WTC11 (cell line): Measurements from ENCODE around the gene ETS2. TPM values are rescaled to one million over a fixed set of nuclear protein-coding genes. Genes with fewer than 3 reads are reported as not detected.

ENCODE experiments used
- ATAC-seq: fragments of 200-7000 bp; cut with Tn5 transposase; 2 replicates; pipeline ENCODE4 v1.10.0; 2021; ENCODE audit warnings: mild to moderate bottlenecking, moderate library complexity
- CTCF ChIA-PET: fragments of 300-600 bp; sonication (Branson Sonifier 250); formaldehyde crosslinking; loops from one replicate; lab custom pipeline; 2021; ENCODE audit warnings: antibody characterized with exemption; lab: Charles Lee
- POLR2A ChIA-PET: fragments of 350-600 bp; sonication (Branson Sonifier 250); formaldehyde crosslinking; loops from one replicate; lab custom pipeline; 2021; ENCODE audit warnings: antibody characterized with exemption; lab: Charles Lee
- DNase-seq: peaks from one replicate; pipeline ENCODE4 v3.0.0; 2021; ENCODE audit warnings: low spot score
- H3K27ac Mint-ChIP-seq: 2 replicates; pipeline ENCODE4 v1.8.0; 2021; ENCODE audit warnings: mixed read lengths
- H3K27me3 Mint-ChIP-seq: 2 replicates; pipeline ENCODE4 v1.8.0; 2021; ENCODE audit warnings: low read depth, mild to moderate bottlenecking, moderate library complexity, mixed read lengths
- H3K36me3 Mint-ChIP-seq: 2 replicates; pipeline ENCODE4 v1.8.0; 2021; ENCODE audit warnings: mixed read lengths
- H3K4me1 Mint-ChIP-seq: 2 replicates; pipeline ENCODE4 v1.8.0; 2022; ENCODE audit warnings: mixed read lengths
- H3K4me3 Mint-ChIP-seq: 2 replicates; pipeline ENCODE4 v1.8.0; 2021; ENCODE audit warnings: mild to moderate bottlenecking, moderate library complexity, mixed read lengths
- H3K9me3 Mint-ChIP-seq: 2 replicates; pipeline ENCODE4 v1.8.0; 2021; ENCODE audit warnings: mixed read lengths
- ATF1 ChIP-seq: sonication (generic); formaldehyde crosslinking; IDR thresholded peaks from 2 replicates; pipeline ENCODE4 v1.8.1; 2023; ENCODE audit warnings: mild to moderate bottlenecking, moderate library complexity, missing genetic modification reagents
- CREB1 ChIP-seq: sonication (generic); formaldehyde crosslinking; IDR thresholded peaks from 2 replicates; pipeline ENCODE4 v1.8.0; 2023; ENCODE audit warnings: mild to moderate bottlenecking, missing genetic modification reagents
- GABPB1 ChIP-seq: sonication (generic); formaldehyde crosslinking; IDR thresholded peaks from 2 replicates; pipeline ENCODE4 v1.8.1; 2023; ENCODE audit warnings: mild to moderate bottlenecking, missing genetic modification reagents
- HMGA2 ChIP-seq: fragments of 250-450 bp; sonication (Bioruptor Pico); IDR thresholded peaks from 2 replicates; pipeline ENCODE4 v1.4.0; 2021; ENCODE audit warnings: mild to moderate bottlenecking, moderate library complexity
- OVOL2 ChIP-seq: fragments of 250-450 bp; sonication (Bioruptor Pico); IDR thresholded peaks from 2 replicates; pipeline ENCODE4 v1.9.0; 2021; ENCODE audit warnings: mild to moderate bottlenecking, borderline replicate concordance
- RELA ChIP-seq: sonication (generic); formaldehyde crosslinking; IDR thresholded peaks from 2 replicates; pipeline ENCODE4 v1.8.1; 2022; ENCODE audit warnings: missing genetic modification reagents, mild to moderate bottlenecking, borderline replicate concordance
- SMAD3 ChIP-seq: sonication (generic); formaldehyde crosslinking; IDR thresholded peaks from 2 replicates; pipeline ENCODE4 v1.8.0; 2022; ENCODE audit warnings: missing genetic modification reagents, mild to moderate bottlenecking, borderline replicate concordance
- TP53 ChIP-seq: sonication (generic); formaldehyde crosslinking; IDR thresholded peaks from 2 replicates; pipeline ENCODE4 v1.8.1; 2023; ENCODE audit warnings: mild to moderate bottlenecking, missing genetic modification reagents
- ZBTB21 ChIP-seq: sonication (generic); formaldehyde crosslinking; IDR thresholded peaks from 2 replicates; pipeline ENCODE4 v1.8.1; 2023; ENCODE audit warnings: mild to moderate bottlenecking, missing genetic modification reagents, borderline replicate concordance
- ZNF232 ChIP-seq: sonication (generic); formaldehyde crosslinking; IDR thresholded peaks from 2 replicates; pipeline ENCODE4 v1.8.0; 2022; ENCODE audit warnings: mild to moderate bottlenecking, missing genetic modification reagents
- ZNF263 ChIP-seq: sonication (generic); formaldehyde crosslinking; IDR thresholded peaks from 2 replicates; pipeline ENCODE4 v1.8.1; 2022; ENCODE audit warnings: low read depth, mild to moderate bottlenecking, moderate library complexity, missing genetic modification reagents
- ZNF317 ChIP-seq: sonication (generic); formaldehyde crosslinking; IDR thresholded peaks from 2 replicates; pipeline ENCODE4 v1.8.1; 2023; ENCODE audit warnings: low read depth, mild to moderate bottlenecking, moderate library complexity, missing genetic modification reagents, borderline replicate concordance
- ZNF416 ChIP-seq: fragments of 250-450 bp; sonication (Bioruptor Pico); IDR thresholded peaks from 2 replicates; pipeline ENCODE4 v1.9.0; 2021; ENCODE audit warnings: mild to moderate bottlenecking, inconsistent platforms
- total RNA-seq: library from RNA; stranded (reverse); gene quantifications from 3 replicates; pipeline ENCODE4 v1.2.3, GENCODE V29; 2021
- TF ChIP-seq, protein P1 (sequence below): fragments of 200-600 bp; IDR thresholded peaks from 2 replicates; pipeline ENCODE4 v1.8.0; 2022; ENCODE audit warnings: antibody characterized with exemption
- TF ChIP-seq, protein P2 (sequence below): sonication (generic); formaldehyde crosslinking; IDR thresholded peaks from 2 replicates; pipeline ENCODE4 v1.8.0; 2023; ENCODE audit warnings: missing genetic modification reagents, mild to moderate bottlenecking, borderline replicate concordance
- TF ChIP-seq, protein P3 (sequence below): fragments of 250-450 bp; sonication (Bioruptor Pico); IDR thresholded peaks from 2 replicates; pipeline ENCODE4 v2.1.2; 2022; ENCODE audit warnings: mild to moderate bottlenecking, moderate library complexity
- TF ChIP-seq, protein P4 (sequence below): sonication (generic); formaldehyde crosslinking; IDR thresholded peaks from 2 replicates; pipeline ENCODE4 v1.8.1; 2022; ENCODE audit warnings: low read depth, mild to moderate bottlenecking, moderate library complexity, missing genetic modification reagents, borderline replicate concordance
- TF ChIP-seq, protein P5 (sequence below): sonication (generic); formaldehyde crosslinking; IDR thresholded peaks from 2 replicates; pipeline ENCODE4 v1.8.0; 2022; ENCODE audit warnings: mild to moderate bottlenecking, missing genetic modification reagents
- TF ChIP-seq, protein P6 (sequence below): fragments of 250-450 bp; sonication (Bioruptor Pico); IDR thresholded peaks from 2 replicates; pipeline ENCODE4 v1.9.0; 2021; ENCODE audit warnings: moderate library complexity, mild to moderate bottlenecking, inconsistent platforms, borderline replicate concordance

The ETS2 gene
- total RNA-seq, 1 experiment from 2014 or later, result 56.4 TPM

DNA sequence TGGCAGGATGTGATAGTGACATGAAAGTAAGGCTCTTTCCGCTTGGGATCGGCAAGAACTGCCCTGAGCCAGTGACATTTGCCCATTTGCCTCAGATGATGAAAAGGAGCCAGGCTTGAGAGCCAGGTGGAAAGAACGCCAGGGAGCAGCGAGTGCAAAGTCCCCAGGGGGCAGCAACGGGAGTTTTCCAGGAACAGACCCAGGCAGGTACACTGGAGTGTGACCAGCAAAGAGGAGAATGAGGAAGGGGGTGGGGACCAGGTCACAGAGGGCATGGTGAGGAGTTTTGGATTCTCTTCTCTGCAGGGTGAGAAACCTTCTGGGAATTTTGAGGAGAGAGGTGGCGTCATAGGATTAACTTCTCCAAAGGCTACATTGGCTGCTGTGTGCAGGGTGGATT is 10.8 kb upstream of the ETS2 start:
- Mint-ChIP-seq H3K9me3 (no peaks in the 10 kb centered on the region), H3K4me1 (peaks cover 9% of the 10 kb centered on the region), H3K36me3 (no peaks in the 10 kb centered on the region), H3K4me3 (no peak overlapping the region), H3K27me3 (no peaks in the 10 kb centered on the region; the same call in none of the 2 replicates), H3K27ac (no peak overlapping the region)
- ATAC-seq (no peak), DNase-seq (no peak)
- POLR2A ChIA-PET, result no interaction called here
- CTCF ChIA-PET, result interaction anchor here (2.0 kb wide), 1 partner anchor 343 kb away, joined by 8 read pairs; no protein-coding TSS in a partner anchor
- TF ChIP-seq, protein P1, sequence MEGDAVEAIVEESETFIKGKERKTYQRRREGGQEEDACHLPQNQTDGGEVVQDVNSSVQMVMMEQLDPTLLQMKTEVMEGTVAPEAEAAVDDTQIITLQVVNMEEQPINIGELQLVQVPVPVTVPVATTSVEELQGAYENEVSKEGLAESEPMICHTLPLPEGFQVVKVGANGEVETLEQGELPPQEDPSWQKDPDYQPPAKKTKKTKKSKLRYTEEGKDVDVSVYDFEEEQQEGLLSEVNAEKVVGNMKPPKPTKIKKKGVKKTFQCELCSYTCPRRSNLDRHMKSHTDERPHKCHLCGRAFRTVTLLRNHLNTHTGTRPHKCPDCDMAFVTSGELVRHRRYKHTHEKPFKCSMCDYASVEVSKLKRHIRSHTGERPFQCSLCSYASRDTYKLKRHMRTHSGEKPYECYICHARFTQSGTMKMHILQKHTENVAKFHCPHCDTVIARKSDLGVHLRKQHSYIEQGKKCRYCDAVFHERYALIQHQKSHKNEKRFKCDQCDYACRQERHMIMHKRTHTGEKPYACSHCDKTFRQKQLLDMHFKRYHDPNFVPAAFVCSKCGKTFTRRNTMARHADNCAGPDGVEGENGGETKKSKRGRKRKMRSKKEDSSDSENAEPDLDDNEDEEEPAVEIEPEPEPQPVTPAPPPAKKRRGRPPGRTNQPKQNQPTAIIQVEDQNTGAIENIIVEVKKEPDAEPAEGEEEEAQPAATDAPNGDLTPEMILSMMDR, result no peak
- TF ChIP-seq, protein P2, sequence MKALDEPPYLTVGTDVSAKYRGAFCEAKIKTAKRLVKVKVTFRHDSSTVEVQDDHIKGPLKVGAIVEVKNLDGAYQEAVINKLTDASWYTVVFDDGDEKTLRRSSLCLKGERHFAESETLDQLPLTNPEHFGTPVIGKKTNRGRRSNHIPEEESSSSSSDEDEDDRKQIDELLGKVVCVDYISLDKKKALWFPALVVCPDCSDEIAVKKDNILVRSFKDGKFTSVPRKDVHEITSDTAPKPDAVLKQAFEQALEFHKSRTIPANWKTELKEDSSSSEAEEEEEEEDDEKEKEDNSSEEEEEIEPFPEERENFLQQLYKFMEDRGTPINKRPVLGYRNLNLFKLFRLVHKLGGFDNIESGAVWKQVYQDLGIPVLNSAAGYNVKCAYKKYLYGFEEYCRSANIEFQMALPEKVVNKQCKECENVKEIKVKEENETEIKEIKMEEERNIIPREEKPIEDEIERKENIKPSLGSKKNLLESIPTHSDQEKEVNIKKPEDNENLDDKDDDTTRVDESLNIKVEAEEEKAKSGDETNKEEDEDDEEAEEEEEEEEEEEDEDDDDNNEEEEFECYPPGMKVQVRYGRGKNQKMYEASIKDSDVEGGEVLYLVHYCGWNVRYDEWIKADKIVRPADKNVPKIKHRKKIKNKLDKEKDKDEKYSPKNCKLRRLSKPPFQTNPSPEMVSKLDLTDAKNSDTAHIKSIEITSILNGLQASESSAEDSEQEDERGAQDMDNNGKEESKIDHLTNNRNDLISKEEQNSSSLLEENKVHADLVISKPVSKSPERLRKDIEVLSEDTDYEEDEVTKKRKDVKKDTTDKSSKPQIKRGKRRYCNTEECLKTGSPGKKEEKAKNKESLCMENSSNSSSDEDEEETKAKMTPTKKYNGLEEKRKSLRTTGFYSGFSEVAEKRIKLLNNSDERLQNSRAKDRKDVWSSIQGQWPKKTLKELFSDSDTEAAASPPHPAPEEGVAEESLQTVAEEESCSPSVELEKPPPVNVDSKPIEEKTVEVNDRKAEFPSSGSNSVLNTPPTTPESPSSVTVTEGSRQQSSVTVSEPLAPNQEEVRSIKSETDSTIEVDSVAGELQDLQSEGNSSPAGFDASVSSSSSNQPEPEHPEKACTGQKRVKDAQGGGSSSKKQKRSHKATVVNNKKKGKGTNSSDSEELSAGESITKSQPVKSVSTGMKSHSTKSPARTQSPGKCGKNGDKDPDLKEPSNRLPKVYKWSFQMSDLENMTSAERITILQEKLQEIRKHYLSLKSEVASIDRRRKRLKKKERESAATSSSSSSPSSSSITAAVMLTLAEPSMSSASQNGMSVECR (CRISPR knock-in tag), result no peak
- TF ChIP-seq GABPB1 (CRISPR knock-in tag), result no peak

DNA sequence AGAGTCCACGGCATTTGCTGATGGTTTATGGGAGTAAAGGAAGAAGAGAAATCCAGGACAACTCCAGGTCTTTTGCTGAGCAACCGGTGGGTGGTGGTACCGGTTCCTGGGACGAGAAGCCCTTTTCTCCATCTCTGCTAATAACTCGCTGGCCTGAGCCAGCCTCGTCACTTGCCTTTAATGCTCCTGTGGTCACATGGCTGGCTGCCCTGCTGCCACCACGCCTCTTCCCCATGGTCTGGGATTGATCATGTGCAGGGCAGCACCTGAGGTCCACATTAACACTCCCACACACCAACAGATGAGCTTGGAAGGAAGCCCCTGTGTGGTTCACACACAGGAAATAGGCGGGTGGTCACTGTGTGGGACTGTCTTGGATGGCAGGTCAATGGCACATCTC is 10.3 kb upstream of the ETS2 start:
- H3K27ac Mint-ChIP-seq, result no peak overlapping the region
- ChIA-PET CTCF (interaction anchor here (2.0 kb wide), 1 partner anchor 342 kb away, joined by 8 read pairs; no protein-coding TSS in a partner anchor), POLR2A (interaction anchor here (0.6 kb wide), 1 partner anchor 325 kb away, joined by 7 read pairs; no protein-coding TSS in a partner anchor)

DNA sequence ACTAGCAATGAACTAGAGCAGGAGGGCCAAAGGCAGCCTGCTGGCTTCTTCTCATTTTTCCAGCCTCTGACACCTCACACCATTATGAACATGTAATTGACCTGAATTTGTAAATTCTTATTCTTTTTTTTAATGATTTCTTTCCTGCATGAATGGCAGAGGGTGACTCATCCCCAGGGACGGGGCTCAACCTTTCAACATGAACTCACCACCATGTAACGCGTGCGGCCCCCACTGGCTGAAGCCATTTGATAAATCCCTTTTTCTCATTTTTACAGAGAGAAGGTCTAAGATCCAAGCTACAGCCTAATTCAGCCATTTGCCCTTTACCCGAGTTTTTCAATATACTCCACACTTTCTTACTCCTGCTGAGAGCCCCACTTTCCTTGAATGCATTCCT is 9.3 kb upstream of the ETS2 start:
- POLR2A ChIA-PET, result no interaction called here
- H3K9me3 Mint-ChIP-seq, result no peaks in the 10 kb centered on the region
- no peaks in the 10 kb centered on the region for H3K36me3 Mint-ChIP-seq
- ATAC-seq (no peak; the same call in 1 of the 2 replicates), DNase-seq (no peak)
- CTCF ChIA-PET, result interaction anchor here (1.2 to 2.0 kb wide), 2 partner anchors 9 to 341 kb away, joined by 7 to 8 read pairs; no protein-coding TSS in a partner anchor
- no peaks in the 10 kb centered on the region; the same call in none of the 2 replicates for H3K27me3 Mint-ChIP-seq
- no peak overlapping the region for H3K27ac Mint-ChIP-seq
- H3K4me3 Mint-ChIP-seq, result no peak overlapping the region
- peaks cover 9% of the 10 kb centered on the region for H3K4me1 Mint-ChIP-seq
- TF ChIP-seq SMAD3 (no peak), HMGA2 (CRISPR knock-in tag) (no peak), TP53 (CRISPR knock-in tag) (no peak), ZNF416 (no peak), CREB1 (CRISPR knock-in tag) (no peak), ZNF232 (CRISPR knock-in tag) (no peak)
- TF ChIP-seq, protein P3, sequence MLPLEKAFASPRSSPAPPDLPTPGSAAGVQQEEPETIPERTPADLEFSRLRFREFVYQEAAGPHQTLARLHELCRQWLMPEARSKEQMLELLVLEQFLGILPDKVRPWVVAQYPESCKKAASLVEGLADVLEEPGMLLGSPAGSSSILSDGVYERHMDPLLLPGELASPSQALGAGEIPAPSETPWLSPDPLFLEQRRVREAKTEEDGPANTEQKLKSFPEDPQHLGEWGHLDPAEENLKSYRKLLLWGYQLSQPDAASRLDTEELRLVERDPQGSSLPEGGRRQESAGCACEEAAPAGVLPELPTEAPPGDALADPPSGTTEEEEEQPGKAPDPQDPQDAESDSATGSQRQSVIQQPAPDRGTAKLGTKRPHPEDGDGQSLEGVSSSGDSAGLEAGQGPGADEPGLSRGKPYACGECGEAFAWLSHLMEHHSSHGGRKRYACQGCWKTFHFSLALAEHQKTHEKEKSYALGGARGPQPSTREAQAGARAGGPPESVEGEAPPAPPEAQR (CRISPR knock-in tag), result no peak
- TF ChIP-seq, protein P4, sequence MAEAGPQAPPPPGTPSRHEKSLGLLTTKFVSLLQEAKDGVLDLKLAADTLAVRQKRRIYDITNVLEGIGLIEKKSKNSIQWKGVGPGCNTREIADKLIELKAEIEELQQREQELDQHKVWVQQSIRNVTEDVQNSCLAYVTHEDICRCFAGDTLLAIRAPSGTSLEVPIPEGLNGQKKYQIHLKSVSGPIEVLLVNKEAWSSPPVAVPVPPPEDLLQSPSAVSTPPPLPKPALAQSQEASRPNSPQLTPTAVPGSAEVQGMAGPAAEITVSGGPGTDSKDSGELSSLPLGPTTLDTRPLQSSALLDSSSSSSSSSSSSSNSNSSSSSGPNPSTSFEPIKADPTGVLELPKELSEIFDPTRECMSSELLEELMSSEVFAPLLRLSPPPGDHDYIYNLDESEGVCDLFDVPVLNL (CRISPR knock-in tag), result no peak
- TF ChIP-seq, protein P5, sequence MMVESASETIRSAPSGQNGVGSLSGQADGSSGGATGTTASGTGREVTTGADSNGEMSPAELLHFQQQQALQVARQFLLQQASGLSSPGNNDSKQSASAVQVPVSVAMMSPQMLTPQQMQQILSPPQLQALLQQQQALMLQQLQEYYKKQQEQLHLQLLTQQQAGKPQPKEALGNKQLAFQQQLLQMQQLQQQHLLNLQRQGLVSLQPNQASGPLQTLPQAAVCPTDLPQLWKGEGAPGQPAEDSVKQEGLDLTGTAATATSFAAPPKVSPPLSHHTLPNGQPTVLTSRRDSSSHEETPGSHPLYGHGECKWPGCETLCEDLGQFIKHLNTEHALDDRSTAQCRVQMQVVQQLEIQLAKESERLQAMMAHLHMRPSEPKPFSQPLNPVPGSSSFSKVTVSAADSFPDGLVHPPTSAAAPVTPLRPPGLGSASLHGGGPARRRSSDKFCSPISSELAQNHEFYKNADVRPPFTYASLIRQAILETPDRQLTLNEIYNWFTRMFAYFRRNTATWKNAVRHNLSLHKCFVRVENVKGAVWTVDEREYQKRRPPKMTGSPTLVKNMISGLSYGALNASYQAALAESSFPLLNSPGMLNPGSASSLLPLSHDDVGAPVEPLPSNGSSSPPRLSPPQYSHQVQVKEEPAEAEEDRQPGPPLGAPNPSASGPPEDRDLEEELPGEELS, result no peak
- TF ChIP-seq, protein P6, sequence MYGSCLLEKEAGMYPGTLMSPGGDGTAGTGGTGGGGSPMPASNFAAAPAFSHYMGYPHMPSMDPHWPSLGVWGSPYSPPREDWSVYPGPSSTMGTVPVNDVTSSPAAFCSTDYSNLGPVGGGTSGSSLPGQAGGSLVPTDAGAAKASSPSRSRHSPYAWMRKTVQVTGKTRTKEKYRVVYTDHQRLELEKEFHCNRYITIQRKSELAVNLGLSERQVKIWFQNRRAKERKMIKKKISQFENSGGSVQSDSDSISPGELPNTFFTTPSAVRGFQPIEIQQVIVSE (CRISPR knock-in tag), result no peak

More for the DNA sequence above, 10.3 kb upstream of the ETS2 start:
- no peaks in the 10 kb centered on the region for H3K36me3 Mint-ChIP-seq
- H3K9me3 Mint-ChIP-seq, result no peaks in the 10 kb centered on the region
- ATAC-seq (no peak), DNase-seq (no peak)
- no peak overlapping the region for H3K4me3 Mint-ChIP-seq
- TF ChIP-seq ZNF317 (CRISPR knock-in tag) (no peak), ZNF263 (no peak), TP53 (CRISPR knock-in tag) (no peak), ATF1 (CRISPR knock-in tag) (no peak), ZBTB21 (CRISPR knock-in tag) (no peak), RELA (CRISPR knock-in tag) (no peak), OVOL2 (CRISPR knock-in tag) (no peak)
- TF ChIP-seq, protein P4 (CRISPR knock-in tag), result no peak
- H3K27me3 Mint-ChIP-seq, result no peaks in the 10 kb centered on the region; the same call in none of the 2 replicates
- H3K4me1 Mint-ChIP-seq, result peaks cover 9% of the 10 kb centered on the region
